ENCODE data around the gene TEAD1. TPM values are rescaled to one million over a fixed set of nuclear protein-coding genes. Genes with fewer than 3 reads are reported as not detected.

TEAD1 gene
- total and polyA plus RNA-seq, 10 of the 15 experiments (the other 5 are each of a cell fraction or from before 2014, with no cell fraction given) = 0.01 to 0.59 (median 0.04) TPM; not detected in 6

DNA sequence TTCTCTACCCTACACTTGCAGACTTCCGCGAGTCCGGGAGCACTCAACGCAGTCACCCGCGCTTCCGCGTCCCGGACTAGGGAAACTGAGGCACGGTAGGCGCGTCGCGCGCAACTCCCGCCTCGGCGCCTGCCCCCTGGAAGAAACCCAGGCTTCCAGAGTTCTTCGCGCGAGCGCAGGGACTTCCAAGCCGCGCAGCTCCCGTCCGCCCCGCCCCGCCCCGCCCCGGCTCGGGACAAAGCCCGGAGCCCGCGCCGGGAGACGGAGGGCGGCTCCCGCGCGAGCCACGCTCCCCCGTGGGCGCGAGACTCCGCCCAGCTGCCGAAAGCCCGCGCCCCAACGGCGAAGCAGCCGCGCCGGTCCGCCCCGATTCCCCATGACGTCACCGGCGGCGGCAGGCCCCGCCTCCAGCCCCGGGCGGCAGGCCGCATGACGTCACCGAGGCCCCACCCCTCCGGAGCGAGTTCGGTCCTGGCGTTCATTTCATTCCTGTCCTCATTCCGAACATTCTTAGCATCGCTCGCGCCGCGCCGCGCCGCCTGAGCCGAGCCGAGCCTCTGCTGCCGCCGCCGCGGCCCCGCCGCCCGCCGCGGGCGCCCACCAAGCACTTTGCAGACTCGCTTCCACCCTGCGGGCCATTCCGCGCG is at the start of gene TEAD1 (continued):
- TF ChIP-seq RAD21 (IDR thresholded peaks at IDR 0.05; ENCODE audit: insufficient read depth, low read depth, low read length) = no peak
- no peak for TF ChIP-seq YBX1 (IDR thresholded peaks at IDR 0.05)
- peak; percentile 65; the same call in 1 of the 2 replicates for TF ChIP-seq JUND (IDR thresholded peaks at IDR 0.05; ENCODE audit: low read depth, low read length)
- TF ChIP-seq CREB1 (IDR thresholded peaks at IDR 0.05; ENCODE audit: low read depth) = peak; percentile 72; the same call in 1 of the 2 replicates
- TF ChIP-seq, protein P1, sequence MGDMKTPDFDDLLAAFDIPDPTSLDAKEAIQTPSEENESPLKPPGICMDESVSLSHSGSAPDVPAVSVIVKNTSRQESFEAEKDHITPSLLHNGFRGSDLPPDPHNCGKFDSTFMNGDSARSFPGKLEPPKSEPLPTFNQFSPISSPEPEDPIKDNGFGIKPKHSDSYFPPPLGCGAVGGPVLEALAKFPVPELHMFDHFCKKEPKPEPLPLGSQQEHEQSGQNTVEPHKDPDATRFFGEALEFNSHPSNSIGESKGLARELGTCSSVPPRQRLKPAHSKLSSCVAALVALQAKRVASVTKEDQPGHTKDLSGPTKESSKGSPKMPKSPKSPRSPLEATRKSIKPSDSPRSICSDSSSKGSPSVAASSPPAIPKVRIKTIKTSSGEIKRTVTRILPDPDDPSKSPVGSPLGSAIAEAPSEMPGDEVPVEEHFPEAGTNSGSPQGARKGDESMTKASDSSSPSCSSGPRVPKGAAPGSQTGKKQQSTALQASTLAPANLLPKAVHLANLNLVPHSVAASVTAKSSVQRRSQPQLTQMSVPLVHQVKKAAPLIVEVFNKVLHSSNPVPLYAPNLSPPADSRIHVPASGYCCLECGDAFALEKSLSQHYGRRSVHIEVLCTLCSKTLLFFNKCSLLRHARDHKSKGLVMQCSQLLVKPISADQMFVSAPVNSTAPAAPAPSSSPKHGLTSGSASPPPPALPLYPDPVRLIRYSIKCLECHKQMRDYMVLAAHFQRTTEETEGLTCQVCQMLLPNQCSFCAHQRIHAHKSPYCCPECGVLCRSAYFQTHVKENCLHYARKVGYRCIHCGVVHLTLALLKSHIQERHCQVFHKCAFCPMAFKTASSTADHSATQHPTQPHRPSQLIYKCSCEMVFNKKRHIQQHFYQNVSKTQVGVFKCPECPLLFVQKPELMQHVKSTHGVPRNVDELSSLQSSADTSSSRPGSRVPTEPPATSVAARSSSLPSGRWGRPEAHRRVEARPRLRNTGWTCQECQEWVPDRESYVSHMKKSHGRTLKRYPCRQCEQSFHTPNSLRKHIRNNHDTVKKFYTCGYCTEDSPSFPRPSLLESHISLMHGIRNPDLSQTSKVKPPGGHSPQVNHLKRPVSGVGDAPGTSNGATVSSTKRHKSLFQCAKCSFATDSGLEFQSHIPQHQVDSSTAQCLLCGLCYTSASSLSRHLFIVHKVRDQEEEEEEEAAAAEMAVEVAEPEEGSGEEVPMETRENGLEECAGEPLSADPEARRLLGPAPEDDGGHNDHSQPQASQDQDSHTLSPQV (IDR thresholded peaks at IDR 0.05) = no peak

DNA sequence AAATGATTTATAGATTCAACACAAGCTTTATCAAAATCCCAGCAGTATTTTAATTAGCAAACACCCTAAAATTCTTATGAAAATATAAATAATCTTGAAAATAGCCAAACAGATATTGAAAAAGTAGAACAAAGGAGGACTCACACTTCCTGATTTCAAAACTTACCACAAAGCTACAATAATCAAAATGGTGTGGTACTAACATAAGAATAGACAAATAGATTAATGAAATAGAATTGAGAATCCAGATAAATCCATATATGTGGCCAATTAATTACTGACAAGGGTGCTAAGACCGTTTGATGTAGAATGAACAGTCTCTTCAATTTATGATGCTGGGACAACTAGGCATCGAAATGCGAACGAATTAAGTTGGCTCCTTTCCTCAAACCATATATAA is 49.6 kb upstream of the TEAD1 start:
- DNase-seq (ENCODE audit: low read depth, low spot score) (no peak), FAIRE-seq (no peak), ATAC-seq (no peak)
- Histone ChIP-seq H3K27ac (ENCODE audit: control insufficient read depth, insufficient read depth) (no peak overlapping the region), H3K4me3 (no peak overlapping the region), H3K4me2 (ENCODE audit: control insufficient read depth, insufficient read depth) (no peak overlapping the region), H3K79me2 (ENCODE audit: control insufficient read depth, insufficient read depth, low read length) (no peaks in the 10 kb centered on the region), H2AFZ (ENCODE audit: control insufficient read depth, low read depth, low read length) (no peak overlapping the region), H3K36me3 (ENCODE audit: control insufficient read depth in 2 of 2, insufficient read depth in 2 of 2, low read length in 1 of 2) (no peaks in the 10 kb centered on the region), H3K27me3 (replicated peaks in 1 of 2; ENCODE audit: control insufficient read depth in 2 of 2, insufficient read depth in 2 of 2, low read length in 1 of 2) (no peaks in the 10 kb centered on the region), H3K4me1 (ENCODE audit: control insufficient read depth, insufficient read depth, low read length) (no peaks in the 10 kb centered on the region), H4K20me1 (ENCODE audit: control insufficient read depth, insufficient read depth) (no peaks in the 10 kb centered on the region), H3K9me3 (replicated peaks; ENCODE audit: control insufficient read depth, insufficient read depth, low read length) (no peaks in the 10 kb centered on the region), H3K9ac (ENCODE audit: control insufficient read depth, insufficient read depth, low read length) (no peak overlapping the region)
- POLR2A ChIA-PET = no interaction called here
- BruUV-seq (replicated peaks) = no TSS peak
- CTCF ChIA-PET = interaction anchor here (1.1 kb wide), 1 partner anchor 13 kb away, joined by 3 read pairs; no protein-coding TSS in a partner anchor
- intact Hi-C loops (cut with micrococcal nuclease; ENCODE audit: unreplicated experiment) = no loop called here
- in situ Hi-C loops (cut with MboI) = no loop called here
- RAD21 ChIA-PET (ENCODE audit: unreplicated experiment) = no interaction called here
- WGBS (ENCODE audit: insufficient coverage, insufficient replicate concordance, low lambda C conversion rate, missing lambda C conversion rate) = 2% methylated on average over 4 of the region's 4 CpGs
- SMC1A ChIA-PET (ENCODE audit: uncharacterized antibody, unreplicated experiment) = no interaction called here
- TF ChIP-seq PML (IDR thresholded peaks at IDR 0.05; ENCODE audit: low read length) (no peak), MXI1 (IDR thresholded peaks at IDR 0.05; ENCODE audit: low read depth, low read length) (no peak), RAD21 (IDR thresholded peaks at IDR 0.05; ENCODE audit: insufficient read depth, low read depth, low read length) (no peak)
- TF ChIP-seq, protein P2, sequence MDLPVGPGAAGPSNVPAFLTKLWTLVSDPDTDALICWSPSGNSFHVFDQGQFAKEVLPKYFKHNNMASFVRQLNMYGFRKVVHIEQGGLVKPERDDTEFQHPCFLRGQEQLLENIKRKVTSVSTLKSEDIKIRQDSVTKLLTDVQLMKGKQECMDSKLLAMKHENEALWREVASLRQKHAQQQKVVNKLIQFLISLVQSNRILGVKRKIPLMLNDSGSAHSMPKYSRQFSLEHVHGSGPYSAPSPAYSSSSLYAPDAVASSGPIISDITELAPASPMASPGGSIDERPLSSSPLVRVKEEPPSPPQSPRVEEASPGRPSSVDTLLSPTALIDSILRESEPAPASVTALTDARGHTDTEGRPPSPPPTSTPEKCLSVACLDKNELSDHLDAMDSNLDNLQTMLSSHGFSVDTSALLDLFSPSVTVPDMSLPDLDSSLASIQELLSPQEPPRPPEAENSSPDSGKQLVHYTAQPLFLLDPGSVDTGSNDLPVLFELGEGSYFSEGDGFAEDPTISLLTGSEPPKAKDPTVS (IDR thresholded peaks at IDR 0.05; ENCODE audit: low read depth, low read length) = no peak
- TF ChIP-seq, protein P3, sequence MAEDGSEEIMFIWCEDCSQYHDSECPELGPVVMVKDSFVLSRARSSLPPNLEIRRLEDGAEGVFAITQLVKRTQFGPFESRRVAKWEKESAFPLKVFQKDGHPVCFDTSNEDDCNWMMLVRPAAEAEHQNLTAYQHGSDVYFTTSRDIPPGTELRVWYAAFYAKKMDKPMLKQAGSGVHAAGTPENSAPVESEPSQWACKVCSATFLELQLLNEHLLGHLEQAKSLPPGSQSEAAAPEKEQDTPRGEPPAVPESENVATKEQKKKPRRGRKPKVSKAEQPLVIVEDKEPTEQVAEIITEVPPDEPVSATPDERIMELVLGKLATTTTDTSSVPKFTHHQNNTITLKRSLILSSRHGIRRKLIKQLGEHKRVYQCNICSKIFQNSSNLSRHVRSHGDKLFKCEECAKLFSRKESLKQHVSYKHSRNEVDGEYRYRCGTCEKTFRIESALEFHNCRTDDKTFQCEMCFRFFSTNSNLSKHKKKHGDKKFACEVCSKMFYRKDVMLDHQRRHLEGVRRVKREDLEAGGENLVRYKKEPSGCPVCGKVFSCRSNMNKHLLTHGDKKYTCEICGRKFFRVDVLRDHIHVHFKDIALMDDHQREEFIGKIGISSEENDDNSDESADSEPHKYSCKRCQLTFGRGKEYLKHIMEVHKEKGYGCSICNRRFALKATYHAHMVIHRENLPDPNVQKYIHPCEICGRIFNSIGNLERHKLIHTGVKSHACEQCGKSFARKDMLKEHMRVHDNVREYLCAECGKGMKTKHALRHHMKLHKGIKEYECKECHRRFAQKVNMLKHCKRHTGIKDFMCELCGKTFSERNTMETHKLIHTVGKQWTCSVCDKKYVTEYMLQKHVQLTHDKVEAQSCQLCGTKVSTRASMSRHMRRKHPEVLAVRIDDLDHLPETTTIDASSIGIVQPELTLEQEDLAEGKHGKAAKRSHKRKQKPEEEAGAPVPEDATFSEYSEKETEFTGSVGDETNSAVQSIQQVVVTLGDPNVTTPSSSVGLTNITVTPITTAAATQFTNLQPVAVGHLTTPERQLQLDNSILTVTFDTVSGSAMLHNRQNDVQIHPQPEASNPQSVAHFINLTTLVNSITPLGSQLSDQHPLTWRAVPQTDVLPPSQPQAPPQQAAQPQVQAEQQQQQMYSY (CRISPR knock-in tag; IDR thresholded peaks at IDR 0.05) = no peak
- TF ChIP-seq, protein P4, sequence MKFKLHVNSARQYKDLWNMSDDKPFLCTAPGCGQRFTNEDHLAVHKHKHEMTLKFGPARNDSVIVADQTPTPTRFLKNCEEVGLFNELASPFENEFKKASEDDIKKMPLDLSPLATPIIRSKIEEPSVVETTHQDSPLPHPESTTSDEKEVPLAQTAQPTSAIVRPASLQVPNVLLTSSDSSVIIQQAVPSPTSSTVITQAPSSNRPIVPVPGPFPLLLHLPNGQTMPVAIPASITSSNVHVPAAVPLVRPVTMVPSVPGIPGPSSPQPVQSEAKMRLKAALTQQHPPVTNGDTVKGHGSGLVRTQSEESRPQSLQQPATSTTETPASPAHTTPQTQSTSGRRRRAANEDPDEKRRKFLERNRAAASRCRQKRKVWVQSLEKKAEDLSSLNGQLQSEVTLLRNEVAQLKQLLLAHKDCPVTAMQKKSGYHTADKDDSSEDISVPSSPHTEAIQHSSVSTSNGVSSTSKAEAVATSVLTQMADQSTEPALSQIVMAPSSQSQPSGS (IDR thresholded peaks at IDR 0.05; ENCODE audit: low read length) = no peak
